Hematopoietic multipotent progenitor cell treated with erythropoietin and hydrocortisone succinate and interleukin-3 and kit ligand, for 6 days (in vitro differentiated cells): ENCODE results near the gene SPEF1.
"Not testable (repeated sequence)": the region's sequence is repeated elsewhere in the genome, so short reads cannot be mapped to it uniquely, and the experiment has no call there.

Experiments
- DNase-seq: peaks from one replicate; pipeline ENCODE4 v3.0.0-alpha.2; 2015

SPEF1 gene, protein sequence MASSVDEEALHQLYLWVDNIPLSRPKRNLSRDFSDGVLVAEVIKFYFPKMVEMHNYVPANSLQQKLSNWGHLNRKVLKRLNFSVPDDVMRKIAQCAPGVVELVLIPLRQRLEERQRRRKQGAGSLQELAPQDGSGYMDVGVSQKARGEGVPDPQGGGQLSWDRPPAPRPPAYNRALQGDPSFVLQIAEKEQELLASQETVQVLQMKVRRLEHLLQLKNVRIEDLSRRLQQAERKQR

DNA sequence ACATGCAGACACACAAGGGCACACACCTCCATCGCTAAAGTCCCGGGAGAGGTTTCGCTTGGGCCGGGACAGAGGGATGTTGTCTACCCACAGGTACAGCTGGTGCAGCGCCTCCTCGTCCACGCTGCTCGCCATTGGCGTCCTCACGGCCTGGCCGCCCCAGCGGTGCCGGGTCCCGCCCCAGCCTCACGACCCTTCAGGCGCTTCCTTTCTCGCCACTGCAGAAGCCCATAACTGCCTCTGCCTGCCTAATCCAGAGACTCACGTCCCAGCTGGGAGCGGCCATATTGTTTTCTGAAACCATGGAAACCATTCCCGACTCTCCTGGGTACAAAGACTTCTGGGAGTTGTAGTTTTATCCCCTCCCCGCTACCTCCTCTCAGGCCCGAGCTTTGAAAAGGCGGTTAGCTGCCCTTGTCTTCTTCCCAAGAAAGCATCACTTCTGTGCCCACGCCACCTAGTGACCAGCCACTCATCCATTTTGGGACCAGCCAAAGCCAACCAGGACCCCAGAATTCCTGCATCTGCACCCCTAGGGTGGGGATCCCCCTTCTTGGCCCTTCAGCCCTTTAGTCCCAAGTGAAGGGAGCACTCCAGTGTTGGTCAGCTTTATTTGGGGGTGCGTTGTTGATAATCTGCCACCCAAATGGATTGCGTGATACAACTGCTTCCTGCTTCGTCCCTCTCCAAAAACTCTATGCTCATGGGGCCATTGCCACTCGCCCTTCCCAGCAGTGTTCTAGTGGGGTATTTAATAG, at the start of gene SPEF1:
SPEF1 (minus strand) TSS at position 296 of the 758 bp plus-strand sequence; CDS start at position 135, 161 bp downstream.
- DNase-seq: peak; percentile 96

DNA sequence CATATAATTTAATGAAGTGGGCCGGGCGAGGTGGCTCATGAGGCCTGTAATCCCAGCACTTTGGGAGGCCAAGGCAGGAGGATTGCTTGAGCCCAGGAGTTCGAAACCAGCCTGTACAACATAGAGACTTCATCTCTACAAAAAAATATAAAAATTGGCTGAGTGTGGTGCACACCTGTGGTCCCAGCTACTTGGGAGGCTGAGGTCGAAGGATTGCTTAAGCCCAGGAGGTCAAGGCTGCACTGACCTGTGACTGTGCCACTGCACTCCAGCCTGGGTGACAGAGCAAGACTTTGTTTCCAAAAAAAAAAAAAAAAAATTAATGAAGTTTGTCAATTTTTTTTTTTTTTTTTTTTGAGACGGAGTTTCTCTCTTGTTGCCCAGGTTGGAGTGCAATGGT, 48.6 kb upstream of the SPEF1 start:
- not testable (repeated sequence) for DNase-seq

DNA sequence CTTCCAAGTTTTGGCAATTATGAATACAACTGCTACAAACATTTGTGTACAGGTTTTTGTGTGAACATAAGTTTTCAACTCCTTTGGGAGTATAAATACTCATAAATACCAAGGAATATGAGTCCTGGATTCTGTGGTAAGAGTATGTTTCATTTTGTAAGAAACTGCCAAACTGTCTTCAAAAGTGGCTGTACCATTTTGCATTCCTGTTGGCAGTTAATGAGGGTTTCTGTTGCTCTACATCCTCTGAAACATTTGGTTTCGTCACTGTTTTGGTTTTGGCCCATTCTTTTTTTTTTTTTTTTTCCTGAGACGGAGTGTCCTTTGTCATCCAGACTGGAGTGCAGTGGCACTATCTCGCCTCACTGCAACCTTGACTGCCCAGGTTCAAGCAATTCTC, 47.5 kb upstream of the SPEF1 start:
- DNase-seq: no peak

DNA sequence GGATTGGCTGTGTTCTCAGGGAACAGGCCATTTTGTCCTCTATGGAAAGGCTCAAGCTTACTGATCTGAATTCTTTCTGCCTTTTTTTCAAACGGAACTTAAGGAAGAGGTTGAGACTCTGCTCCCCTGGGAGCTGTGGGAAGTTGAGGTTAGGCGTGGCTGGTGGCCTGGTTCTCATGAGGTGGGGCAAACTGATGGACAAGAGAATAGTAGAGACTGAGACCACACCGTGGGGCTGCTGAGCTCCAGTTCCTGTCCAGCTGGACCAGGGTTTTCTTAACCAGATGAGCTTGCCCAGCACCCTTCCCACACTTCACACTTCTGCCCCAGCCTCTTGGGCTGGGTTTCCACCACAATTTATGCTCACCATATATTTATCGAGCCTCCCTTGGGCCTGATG, 45.2 kb upstream of the SPEF1 start:
- DNase-seq: no peak

DNA sequence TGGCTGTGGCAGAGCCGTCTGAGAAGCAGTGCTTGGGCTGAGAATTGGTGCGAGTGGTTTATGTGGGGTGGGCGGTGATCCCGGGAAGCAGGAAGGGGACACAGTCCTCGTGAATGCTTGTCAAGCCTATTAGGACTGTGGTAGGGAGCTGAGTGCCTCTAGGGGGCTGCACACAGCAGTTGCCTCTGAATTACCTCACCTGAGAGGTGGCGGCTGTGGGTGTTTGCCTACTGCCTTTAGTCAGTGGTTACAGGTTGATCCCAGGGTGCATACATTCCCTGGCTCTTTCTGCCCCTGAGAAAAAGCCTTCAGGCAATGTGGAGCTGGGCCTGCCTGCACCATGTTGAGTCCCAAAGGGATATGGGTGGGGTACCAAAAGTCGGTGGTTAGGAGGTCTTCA, 44.3 kb upstream of the SPEF1 start:
- no peak for DNase-seq

DNA sequence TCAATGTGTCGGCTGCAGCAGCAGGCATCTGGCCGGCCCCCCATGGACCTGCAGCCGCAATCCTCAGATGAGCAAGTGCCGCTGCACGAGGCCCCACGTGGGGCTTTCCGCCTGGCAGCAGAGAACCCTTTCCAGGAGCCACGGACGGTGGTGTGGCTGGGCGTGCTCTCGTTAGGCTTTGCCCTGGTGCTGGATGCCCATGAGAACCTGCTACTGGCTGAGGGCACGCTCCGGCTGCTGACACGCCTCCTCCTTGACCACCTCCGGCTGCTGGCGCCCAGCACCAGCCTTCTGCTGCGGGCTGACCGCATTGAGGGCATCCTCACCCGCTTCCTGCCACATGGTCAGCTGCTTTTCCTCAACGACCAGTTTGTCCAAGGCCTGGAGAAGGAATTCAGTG, 42.6 kb upstream of the SPEF1 start:
- no peak for DNase-seq

DNA sequence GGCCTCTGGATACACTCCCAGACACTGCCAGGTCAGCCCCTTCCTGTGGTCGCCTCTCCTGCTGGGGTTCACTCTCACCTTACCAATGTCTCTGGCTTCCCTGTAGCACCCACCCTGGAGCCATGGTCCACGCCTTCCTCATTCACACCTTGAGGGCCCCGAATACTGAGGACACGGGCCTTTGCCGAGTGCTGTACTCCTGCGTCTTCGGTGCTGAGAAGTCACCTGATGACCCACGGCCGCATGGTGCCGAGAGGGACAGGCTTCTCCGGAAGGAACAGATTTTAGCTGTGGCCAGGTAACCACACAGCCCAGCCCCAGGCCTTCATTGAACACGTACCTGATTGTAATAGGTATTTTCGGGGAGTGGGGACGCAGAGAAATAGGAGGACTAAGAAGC, 40.7 kb upstream of the SPEF1 start:
- no peak for DNase-seq

DNA sequence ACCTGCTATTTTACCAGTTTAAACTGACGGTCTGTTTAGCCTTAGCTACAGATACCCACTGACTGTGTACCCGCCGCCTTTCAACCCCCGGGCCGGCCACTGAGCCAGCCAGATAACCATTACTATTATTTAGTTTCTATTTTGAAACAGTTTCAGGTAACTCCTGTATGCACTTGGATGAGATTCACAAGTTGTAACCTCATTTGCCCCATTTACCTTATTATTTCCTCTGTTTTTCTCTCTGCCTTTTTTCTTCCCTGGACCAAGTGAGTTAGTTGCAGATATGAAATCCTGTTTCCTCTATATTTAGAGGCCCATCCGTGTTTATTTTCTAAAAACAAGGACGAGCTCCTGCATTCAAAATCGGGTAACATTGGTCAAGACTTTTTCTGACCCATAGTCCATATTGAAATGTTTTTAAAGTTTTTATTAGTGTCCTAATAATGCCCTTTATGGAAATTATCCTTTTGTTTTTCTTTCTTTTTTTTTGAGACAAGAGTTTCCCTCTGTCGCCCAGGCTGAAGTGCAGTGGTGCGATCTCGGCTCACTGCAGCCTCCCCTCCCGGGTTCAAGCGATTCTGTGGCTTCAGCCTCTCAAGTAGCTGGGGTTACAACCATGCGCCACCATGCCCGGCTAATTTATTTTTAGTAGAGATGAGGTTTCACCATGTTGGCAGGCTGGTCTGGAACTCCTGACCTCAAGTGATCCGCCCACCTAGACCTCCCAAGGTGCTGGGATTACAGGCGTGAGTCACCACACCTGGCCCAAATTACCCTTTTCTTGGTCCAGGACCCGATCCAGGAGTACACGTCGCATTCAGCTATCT, 39.9 kb upstream of the SPEF1 start:
- DNase-seq: no peak

DNA sequence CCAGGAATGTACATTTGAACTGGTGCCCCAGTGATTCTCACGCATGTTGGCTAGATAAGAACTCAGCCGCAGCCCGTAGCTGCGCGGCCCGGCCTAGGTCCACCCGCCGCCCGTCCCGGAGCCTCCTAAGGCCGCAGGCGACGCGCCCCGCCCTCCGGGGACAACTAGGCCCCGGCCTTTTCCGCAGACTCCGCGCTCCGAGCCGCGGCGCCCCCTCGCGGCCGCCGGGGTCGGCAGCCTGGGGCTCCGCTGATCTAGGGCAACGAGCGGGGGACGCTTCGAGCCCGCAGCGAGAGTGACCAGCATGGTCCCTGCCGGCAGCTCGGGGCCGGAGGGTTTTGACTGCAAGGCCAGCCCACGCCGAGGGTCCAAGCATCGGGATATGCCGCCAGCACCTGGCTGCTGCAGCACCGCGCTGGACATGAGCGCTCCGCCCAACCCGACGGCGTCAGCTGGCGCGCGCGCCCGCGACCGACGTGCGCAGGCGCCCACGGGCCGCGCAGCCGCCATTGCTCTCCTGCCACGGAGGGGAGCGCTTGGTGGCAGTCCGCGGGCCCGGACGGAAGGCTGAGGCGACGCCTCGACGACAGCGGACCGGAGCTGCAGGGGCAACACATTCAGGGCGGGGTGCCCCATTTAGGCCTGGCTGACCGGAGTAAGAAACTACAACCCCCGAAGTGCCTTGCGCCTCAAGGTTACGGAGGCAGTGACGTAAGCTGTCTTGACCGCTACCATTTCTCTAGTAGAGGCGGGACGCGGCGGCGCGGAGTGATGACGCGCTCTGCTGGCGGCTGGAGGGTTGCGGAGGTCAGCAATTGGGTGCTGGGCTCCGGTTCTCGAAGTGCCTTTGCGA, 39.0 kb upstream of the SPEF1 start, which contains the start of gene AP5S1:
AP5S1 (plus strand) TSS at position 500 of the 853 bp plus-strand sequence. CDS start 1,571 bp downstream, outside the sequence.
- peak; percentile 97 for DNase-seq

DNA sequence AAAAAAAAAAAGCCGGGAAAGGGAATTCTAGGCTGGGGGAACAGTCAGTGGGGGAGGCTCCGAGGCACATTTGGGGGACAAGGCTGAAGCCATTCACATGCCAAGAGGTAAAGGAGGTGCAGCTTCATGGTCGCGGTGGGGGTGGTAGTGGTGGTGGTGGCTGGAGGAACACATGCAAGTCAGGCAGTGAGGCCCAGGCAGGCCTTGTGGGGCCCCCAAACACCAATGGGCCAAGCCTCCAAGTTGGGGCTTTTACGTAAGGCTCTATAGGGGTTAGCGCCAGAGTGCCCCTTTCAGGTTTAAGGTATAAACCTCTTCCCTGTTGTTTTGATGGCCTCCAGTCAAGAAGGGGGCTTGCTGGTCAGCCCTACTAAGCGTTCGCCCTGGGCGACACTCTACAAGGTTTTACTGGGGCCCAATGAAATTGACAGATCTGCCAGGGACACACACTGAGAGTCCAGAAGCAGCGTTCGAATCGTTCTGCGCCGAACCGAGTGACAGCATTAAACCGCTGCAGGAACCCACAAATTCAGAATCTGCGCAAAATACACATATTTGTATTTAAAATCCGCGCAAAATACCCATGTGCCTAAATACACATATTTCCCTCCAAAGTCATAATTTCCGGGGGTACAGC, 38.3 kb upstream of the SPEF1 start:
- peak; percentile 37 for DNase-seq

DNA sequence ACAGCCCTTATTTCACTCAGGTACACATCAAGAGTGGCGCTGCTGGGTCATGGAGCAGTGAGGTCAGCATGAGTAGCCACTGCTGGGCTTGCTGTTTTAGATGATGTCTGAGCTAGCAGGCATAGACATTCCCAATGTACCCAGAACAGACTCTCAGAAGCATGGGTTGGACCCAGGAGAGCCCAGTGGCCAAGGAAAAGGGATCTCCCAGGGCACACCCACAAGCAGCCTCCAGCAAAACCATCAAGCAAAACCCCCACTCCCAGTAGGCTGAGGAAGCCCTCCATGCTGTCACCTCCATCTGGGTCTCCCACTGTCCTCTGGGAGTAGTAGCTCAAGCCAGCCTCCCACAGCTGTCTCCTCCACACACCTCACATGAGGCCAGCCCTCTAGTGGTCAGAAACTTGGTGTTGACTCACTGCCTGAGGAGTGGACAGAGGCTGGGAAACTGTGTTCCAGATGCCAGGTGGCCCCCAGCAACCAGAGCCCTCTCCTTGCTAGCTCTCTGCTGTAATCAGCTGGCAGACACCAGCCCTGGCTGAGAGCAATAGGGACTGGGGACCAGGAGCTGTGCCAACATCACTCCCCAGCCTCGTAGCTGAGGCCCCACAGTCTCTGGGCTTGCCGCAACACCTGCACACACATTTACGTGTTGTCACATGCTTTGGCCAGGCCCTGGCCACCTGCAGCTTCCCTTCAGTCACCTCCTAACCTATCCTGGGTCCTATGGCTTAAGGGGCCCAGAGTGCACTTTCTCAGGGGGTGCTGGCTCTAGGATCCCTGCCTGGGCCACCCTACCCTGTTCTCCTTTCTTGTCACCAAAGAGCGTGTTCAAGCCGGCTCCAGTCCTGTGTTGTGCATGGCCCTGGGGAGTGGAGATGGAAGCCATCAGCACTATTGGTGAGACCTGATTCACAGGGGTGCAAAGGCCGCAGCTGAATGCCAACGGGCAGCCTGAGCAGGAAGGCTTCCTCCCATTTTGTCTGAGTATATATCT, 37.2 kb upstream of the SPEF1 start:
- peak; percentile 85 for DNase-seq

DNA sequence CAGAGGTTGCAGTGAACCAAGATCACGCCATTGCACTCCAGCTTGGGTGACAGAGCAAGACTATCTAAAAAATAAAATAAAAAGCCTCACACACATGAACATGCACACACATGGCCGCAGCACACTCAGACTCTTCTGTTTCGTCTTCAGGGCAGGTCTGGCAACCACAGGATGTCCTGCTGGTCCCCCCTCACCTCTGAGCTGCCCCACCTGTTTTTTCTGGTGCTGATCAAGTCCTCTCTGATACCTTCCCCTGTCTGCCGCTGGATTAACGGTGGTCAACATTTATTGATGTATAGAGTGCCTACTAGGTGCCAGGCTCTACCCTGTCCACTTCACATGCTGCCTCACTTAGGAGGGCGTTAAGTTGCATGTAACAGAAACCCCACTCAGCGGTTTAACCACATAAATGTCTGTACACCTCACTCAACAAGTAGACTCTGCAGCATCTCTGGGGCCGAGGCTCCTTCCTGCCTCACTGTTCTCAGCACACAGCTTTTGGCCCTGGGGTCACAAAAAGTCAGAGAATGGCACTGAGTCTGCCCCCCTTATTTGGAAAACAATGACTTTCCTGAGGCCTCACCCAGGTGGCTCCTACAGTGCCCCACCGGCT, 34.6 kb upstream of the SPEF1 start:
- no peak for DNase-seq

DNA sequence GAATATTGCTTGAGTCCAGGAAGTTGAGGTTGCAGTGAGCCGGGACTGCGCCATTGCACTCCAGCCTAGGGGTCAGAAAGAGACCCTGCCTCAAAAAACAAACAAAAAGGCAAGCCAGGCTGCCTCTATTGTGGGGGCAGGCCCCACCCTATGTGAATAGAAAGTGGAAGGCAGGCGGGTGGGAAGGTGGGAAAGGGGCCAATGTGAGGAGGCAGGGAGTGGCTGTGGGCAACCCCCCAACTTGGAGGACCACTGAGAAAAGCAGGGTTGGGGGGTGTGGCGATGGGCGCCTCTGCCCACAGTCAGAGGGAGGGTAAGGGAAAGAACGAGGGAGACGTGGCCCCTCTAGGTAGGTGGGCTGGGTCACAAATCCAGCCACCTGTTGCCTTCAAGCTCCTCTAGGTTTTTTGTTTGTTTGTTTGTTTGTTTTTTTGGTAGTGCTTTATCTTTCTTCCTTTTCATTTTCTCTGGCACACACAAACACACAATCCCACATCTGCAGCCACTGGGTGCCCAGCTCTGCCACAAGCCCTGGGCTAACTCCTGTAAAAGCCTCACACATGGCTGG, 33.8 kb upstream of the SPEF1 start:
- peak; percentile 0 for DNase-seq

DNA sequence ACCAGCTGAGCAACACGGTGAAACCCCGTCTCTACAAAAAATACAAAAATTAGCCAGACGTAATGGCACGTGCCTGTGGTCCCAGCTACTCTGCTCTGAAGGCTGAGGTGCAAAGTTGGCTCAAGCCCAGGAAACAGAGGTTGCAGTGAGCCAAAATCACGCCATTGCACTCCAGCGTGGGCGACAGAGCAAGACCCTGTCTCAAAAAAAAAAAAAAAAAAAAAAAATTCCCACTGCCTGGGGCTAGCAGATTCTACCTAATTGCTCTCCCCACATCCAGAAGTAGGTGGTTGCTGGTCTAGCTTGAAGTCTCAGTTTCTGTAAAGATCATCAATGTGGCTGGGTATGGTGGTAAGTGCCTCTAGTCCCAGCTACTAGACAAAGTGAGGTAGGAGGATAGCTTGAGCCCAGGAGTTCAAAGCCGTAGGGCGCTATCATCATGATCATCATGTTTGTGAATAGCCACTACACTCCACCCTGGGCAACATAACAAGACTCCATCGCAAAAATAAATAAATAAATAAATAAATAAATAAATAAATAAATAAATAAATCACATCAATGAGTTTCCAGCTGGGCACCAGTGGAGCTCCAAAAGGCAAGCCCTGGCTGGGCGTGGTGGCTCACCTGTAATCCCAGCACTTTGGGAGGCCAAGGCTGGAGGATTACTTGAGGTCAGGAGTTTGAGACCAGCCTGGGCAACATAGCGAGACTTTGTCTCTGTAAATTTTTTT, 32.8 kb upstream of the SPEF1 start:
- peak; percentile 8 for DNase-seq

DNA sequence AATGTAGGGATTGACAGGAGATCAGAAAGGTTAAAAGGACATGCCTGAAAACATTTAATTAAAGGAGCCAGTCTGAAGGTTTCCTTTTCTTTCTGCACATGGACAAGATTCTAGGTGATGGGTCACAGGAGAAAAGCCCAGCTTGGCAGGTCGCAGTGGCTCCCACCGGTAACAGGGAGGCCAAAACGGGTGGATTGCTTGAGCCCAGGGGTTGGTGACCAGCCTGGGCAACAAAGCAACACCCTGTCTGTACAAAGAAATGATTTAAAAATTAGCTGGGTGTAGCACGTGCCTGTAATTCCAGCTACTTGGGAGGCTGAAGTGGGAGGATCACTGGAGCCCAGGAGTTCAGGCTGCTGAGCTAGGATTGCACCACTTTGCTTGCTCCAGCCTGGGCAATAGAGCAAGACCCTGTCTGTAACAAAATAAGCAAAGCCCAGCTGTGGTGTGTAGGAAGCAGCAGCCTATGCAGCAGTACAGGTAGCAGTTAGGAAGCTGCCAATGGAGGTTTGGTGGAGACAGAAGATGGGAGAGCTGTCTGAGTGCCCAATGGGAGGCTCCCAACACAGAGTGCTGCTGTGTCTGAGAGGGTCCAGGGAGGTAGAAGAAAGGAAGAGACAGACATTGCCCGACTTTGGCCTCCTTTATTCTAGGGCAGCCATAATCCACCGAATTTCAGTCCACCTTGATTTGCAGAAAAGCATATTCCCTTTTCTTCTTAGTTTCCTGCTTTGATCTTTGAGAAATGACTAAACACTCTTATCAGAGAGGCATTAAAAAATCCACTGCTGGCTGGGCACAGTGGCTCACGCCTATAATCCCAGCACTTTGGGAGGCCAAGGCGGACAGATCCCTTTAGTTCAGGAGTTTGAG, 32.0 kb upstream of the SPEF1 start:
- DNase-seq: peak; percentile 13

DNA sequence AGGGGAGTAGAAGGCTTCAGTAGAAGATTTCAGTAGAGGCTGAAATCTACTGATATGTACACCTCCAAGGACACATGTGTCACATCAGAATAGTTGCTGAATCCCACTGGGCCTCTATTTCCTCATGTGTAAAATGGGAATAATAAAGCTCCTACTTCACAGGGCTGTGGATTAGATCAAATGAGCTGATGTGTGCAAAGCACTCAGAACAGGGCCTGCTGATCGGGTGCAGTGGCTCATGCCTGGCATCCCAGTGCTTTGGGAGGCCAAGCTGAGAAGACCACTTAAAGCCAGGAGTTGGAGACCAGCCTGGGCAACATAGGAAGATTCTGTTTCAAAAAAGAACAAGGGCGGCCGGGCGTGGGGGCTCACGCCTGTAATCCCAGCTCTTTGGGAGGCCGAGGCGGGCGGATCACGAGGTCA, 31.0 kb upstream of the SPEF1 start:
- DNase-seq: peak; percentile 45

DNA sequence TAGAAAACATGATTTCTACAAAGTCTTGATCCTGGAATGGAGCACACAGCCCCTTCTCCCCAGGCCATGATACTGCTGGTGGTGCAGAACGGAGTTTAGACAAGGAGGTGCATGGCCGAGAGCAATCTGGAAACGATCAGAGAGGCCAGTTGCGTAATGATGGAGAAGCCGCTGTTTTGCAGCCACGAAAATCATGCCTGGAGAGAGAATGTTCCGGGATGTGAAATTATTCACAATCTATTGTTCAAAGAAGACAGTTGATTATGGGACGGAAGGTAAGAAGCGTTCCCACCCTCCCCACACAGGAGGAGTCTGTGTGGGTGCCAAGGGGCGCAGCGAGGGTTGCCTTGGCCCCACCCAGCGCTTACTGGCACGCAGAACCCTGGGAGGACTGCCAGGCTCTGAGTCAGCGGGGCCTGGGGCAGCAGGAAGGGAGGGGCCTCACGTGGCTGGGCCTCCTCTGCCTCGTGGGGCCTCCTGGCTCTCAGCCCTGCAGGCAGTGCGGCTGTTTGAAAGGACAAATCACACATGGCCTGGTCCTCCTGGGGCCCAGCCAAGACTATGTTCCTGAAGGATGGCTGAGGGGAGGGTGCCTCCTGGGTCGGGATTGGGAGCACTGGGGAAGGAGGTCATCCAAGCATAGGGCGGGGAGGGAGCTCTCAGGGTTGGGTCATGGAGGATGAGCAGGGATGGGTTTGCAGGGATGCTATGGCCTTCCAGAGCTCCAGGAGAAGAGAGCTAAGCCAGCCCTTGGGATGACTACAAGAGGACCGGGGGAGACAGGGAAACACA, 30.4 kb upstream of the SPEF1 start:
- peak; percentile 98 for DNase-seq
